Measurements from ENCODE around the gene TK2. TPM values are rescaled to one million over a fixed set of nuclear protein-coding genes. Genes with fewer than 3 reads are reported as not detected.

TK2 gene
- total RNA-seq, 1 donor, result 73.5 TPM

DNA sequence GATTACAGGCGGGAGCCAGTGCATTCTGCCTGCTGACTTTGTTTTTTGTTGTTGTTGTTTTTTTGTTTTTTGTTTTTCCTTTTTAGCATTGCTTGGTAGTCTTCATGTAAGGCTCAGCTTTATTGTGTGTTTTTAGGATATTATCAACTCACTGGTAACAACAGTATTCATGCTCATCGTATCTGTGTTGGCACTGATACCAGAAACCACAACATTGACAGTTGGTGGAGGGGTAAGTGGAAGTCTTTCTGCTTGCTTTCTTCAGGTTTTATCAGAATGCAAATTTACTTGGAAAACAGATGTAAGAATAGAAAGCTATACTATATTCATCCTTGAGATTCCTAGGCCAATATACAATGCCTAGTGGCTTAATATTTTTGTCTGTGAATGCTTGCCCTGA is 13.1 kb upstream of the TK2 start:
- H3K36me3 ChIP-seq (ENCODE audit: insufficient read depth, low read length), result peaks cover 24% of the 10 kb centered on the region
- H3K79me2 ChIP-seq (ENCODE audit: insufficient read depth, low read length), result peaks cover 30% of the 10 kb centered on the region
- no peak overlapping the region for H3K4me2 ChIP-seq (ENCODE audit: insufficient read depth, low read length)
- H3K4me1 ChIP-seq (ENCODE audit: insufficient read depth, low read length), result no peaks in the 10 kb centered on the region
- H3K27ac ChIP-seq (ENCODE audit: low read depth, low read length), result no peak overlapping the region
- H2AFZ ChIP-seq (ENCODE audit: low read length), result no peak overlapping the region
- H3K4me3 ChIP-seq (ENCODE audit: insufficient read depth, low read length), result no peak overlapping the region
- DNase-seq (ENCODE audit: insufficient read length, low spot score, missing footprints), result no peak
- no peaks in the 10 kb centered on the region for H3K27me3 ChIP-seq (ENCODE audit: insufficient read depth, low read length)
- H3K9me3 ChIP-seq (ENCODE audit: low read depth, low read length), result no peaks in the 10 kb centered on the region
- H4K20me1 ChIP-seq (ENCODE audit: insufficient read depth, low read length), result no peaks in the 10 kb centered on the region
- TF ChIP-seq, protein P1, sequence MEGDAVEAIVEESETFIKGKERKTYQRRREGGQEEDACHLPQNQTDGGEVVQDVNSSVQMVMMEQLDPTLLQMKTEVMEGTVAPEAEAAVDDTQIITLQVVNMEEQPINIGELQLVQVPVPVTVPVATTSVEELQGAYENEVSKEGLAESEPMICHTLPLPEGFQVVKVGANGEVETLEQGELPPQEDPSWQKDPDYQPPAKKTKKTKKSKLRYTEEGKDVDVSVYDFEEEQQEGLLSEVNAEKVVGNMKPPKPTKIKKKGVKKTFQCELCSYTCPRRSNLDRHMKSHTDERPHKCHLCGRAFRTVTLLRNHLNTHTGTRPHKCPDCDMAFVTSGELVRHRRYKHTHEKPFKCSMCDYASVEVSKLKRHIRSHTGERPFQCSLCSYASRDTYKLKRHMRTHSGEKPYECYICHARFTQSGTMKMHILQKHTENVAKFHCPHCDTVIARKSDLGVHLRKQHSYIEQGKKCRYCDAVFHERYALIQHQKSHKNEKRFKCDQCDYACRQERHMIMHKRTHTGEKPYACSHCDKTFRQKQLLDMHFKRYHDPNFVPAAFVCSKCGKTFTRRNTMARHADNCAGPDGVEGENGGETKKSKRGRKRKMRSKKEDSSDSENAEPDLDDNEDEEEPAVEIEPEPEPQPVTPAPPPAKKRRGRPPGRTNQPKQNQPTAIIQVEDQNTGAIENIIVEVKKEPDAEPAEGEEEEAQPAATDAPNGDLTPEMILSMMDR (IDR thresholded peaks at IDR 0.05; ENCODE audit: extremely low read depth, low read depth, low read length), result no peak

DNA sequence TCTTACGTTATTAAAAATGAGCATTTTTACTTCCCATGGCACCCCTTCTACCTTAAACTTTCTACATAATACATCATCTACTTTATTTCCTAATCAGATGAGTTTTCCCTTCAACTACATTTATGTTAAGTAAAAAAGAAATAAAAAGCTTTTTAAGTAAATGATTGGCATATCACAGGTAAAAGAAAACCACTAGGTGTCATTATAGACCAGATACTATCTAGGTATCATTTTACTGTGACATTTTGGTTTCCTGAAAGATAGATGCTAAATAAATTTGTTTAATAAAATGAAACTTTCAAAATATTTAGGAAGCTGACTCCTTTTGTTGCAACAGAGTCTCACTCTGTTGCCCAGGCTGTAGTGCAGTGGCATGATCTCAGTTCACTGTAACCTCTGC is 12.5 kb upstream of the TK2 start:
- H3K4me1 ChIP-seq (ENCODE audit: insufficient read depth, low read length), result no peaks in the 10 kb centered on the region
- TF ChIP-seq, protein P1 (IDR thresholded peaks at IDR 0.05; ENCODE audit: extremely low read depth, low read depth, low read length), result no peak
- no peak overlapping the region for H3K27ac ChIP-seq (ENCODE audit: low read depth, low read length)
- no peaks in the 10 kb centered on the region for H3K27me3 ChIP-seq (ENCODE audit: insufficient read depth, low read length)
- no peak for DNase-seq (ENCODE audit: insufficient read length, low spot score, missing footprints)
- H3K4me2 ChIP-seq (ENCODE audit: insufficient read depth, low read length), result no peak overlapping the region
- H4K20me1 ChIP-seq (ENCODE audit: insufficient read depth, low read length), result no peaks in the 10 kb centered on the region
- no peak overlapping the region for H2AFZ ChIP-seq (ENCODE audit: low read length)
- H3K36me3 ChIP-seq (ENCODE audit: insufficient read depth, low read length), result peaks cover 28% of the 10 kb centered on the region
- peaks cover 36% of the 10 kb centered on the region for H3K79me2 ChIP-seq (ENCODE audit: insufficient read depth, low read length)
- no peaks in the 10 kb centered on the region for H3K9me3 ChIP-seq (ENCODE audit: low read depth, low read length)
- no peak overlapping the region for H3K4me3 ChIP-seq (ENCODE audit: insufficient read depth, low read length)

DNA sequence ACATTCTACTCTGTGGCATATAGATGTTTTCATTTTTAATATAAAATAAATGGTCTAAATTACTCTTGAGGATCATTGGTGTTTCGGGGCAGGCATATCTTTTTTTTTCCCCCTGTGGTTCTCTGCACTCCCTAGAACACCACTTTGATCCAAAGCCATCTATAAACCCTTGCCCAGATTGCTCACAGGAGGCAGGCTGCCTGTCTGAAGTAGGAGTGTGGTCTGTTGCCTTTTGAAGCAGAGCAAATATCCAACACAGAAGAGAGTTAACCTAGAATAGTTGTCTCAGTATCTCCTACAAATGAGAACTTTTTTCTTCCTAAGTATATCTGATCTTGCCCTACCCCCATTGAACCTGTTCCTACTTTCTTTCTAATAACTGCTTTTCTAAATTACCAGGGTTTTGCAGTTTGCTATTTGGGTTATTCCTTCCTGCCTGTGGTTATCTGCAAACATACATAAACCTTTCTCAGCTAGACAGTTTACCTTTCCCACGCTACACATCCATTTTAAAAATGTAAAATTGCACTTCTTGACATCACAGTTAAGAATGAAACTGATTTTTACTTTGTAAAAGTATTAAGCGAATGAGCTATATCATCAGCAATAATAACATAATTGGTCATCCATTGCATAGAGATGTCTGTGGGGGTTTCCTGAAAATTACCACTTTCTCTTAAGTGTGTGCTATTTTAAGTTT is 11.6 kb upstream of the TK2 start:
- H3K4me1 ChIP-seq (ENCODE audit: insufficient read depth, low read length), result no peaks in the 10 kb centered on the region
- H3K79me2 ChIP-seq (ENCODE audit: insufficient read depth, low read length), result peaks cover 38% of the 10 kb centered on the region
- H3K9me3 ChIP-seq (ENCODE audit: low read depth, low read length), result no peaks in the 10 kb centered on the region
- TF ChIP-seq, protein P1 (IDR thresholded peaks at IDR 0.05; ENCODE audit: extremely low read depth, low read depth, low read length), result no peak
- no peak for DNase-seq (ENCODE audit: insufficient read length, low spot score, missing footprints)
- no peak overlapping the region for H3K4me2 ChIP-seq (ENCODE audit: insufficient read depth, low read length)
- H2AFZ ChIP-seq (ENCODE audit: low read length), result no peak overlapping the region
- H3K27ac ChIP-seq (ENCODE audit: low read depth, low read length), result no peak overlapping the region
- H3K36me3 ChIP-seq (ENCODE audit: insufficient read depth, low read length), result peaks cover 23% of the 10 kb centered on the region
- no peaks in the 10 kb centered on the region for H3K27me3 ChIP-seq (ENCODE audit: insufficient read depth, low read length)
- no peaks in the 10 kb centered on the region for H4K20me1 ChIP-seq (ENCODE audit: insufficient read depth, low read length)
- no peak overlapping the region for H3K4me3 ChIP-seq (ENCODE audit: insufficient read depth, low read length)

DNA sequence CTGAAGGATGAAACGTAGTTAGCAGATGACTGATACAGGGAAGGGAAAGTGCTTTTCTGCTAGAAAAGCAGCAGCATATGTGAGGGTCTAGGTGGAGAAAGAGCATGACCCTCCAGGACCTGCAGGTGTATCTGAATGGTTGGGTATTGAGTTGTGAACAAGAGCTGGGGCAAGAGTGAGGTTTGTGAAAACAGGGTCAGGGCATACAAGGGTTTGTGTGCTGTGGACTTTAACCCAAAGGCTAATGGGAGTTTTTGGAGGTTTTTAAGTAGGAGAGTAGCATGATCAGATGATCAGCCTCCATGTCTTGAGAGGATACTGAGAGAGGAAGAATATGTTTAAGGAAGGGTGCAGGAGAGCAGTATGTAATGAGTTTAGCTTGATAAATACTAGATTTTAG is 10.2 kb upstream of the TK2 start:
- Histone ChIP-seq H3K27me3 (ENCODE audit: insufficient read depth, low read length) (no peaks in the 10 kb centered on the region), H3K4me3 (ENCODE audit: insufficient read depth, low read length) (no peak overlapping the region), H3K4me1 (ENCODE audit: insufficient read depth, low read length) (no peaks in the 10 kb centered on the region), H3K27ac (ENCODE audit: low read depth, low read length) (no peak overlapping the region), H2AFZ (ENCODE audit: low read length) (no peak overlapping the region), H3K79me2 (ENCODE audit: insufficient read depth, low read length) (peaks cover 51% of the 10 kb centered on the region), H3K36me3 (ENCODE audit: insufficient read depth, low read length) (peaks cover 17% of the 10 kb centered on the region), H4K20me1 (ENCODE audit: insufficient read depth, low read length) (no peaks in the 10 kb centered on the region), H3K4me2 (ENCODE audit: insufficient read depth, low read length) (no peak overlapping the region), H3K9me3 (ENCODE audit: low read depth, low read length) (no peaks in the 10 kb centered on the region)
- TF ChIP-seq, protein P1 (IDR thresholded peaks at IDR 0.05; ENCODE audit: extremely low read depth, low read depth, low read length), result no peak
- DNase-seq (ENCODE audit: insufficient read length, low spot score, missing footprints), result no peak
